Gastroesophageal sphincter (tissue), 4 donors: Measurements from ENCODE around the gene FBF1. TPM values are rescaled to one million over a fixed set of nuclear protein-coding genes. Genes with fewer than 3 reads are reported as not detected.

Experiments
- ATAC-seq: fragments of 150-250 bp; one replicate; pipeline ENCODE4 v1.9.1; 2016; ENCODE audit warnings: mild to moderate bottlenecking, moderate library complexity
- H3K27ac ChIP-seq, 4 donors: fragments of 200-600 bp; sonication (generic) in 3 of 4; 1 replicate in 3 of 4; 2 replicates in 1 of 4; pipeline ENCODE4 v1.5.1; 2016 to 2019
- H3K27me3 ChIP-seq: fragments of 200-600 bp; sonication (generic); one replicate; pipeline ENCODE4 v1.5.1; 2019
- H3K36me3 ChIP-seq, 2 donors: fragments of 200-600 bp; sonication (generic); one replicate each; pipeline ENCODE4 v1.5.1; 2019; ENCODE audit warnings: control low read depth in 1 of 2
- H3K4me1 ChIP-seq, 3 donors: fragments of 200-600 bp; sonication (generic); 1 replicate in 2 of 3; 2 replicates in 1 of 3; pipeline ENCODE4 v1.5.1; 2016 to 2019; ENCODE audit warnings: control low read depth in 2 of 3
- H3K4me3 ChIP-seq, 2 donors: fragments of 200-600 bp; sonication (generic); one replicate each; pipeline ENCODE4 v1.5.1; 2019; ENCODE audit warnings: mild to moderate bottlenecking in 1 of 2, moderate library complexity in 1 of 2
- H3K9me3 ChIP-seq, 3 donors: fragments of 200-600 bp; sonication (generic); one replicate each; pipeline ENCODE4 v1.5.1; 2017 to 2019; ENCODE audit warnings: control low read depth in 2 of 3
- CTCF ChIP-seq, 4 experiments: fragments of 200-600 bp in 2 of 4; fragments of 450-650 bp in 2 of 4; sonication (generic) in 1 of 4; IDR thresholded peaks; one replicate each; pipeline ENCODE4 v1.5.1; 2017 to 2019; ENCODE audit warnings: antibody characterized with exemption in 4 of 4, mild to moderate bottlenecking in 2 of 4, moderate library complexity in 2 of 4
- EP300 ChIP-seq: sonication (generic); formaldehyde crosslinking; IDR thresholded peaks from one replicate; pipeline ENCODE4 v1.6.1; 2017; ENCODE audit warnings: antibody characterized with exemption, mild to moderate bottlenecking
- POLR2A ChIP-seq, 2 donors: fragments of 450-650 bp; IDR thresholded peaks; one replicate each; pipeline ENCODE4 v1.6.1; 2017; ENCODE audit warnings: antibody characterized with exemption in 2 of 2, mild to moderate bottlenecking in 2 of 2, moderate library complexity in 1 of 2
- POLR2AphosphoS5 ChIP-seq: sonication (generic); formaldehyde crosslinking; IDR thresholded peaks from one replicate; pipeline ENCODE4 v1.6.1; 2017; ENCODE audit warnings: antibody characterized with exemption
- WGBS, 2 donors: methylation state at CpG; one replicate each; pipeline ENCODE4 v1.1.5; 2018; ENCODE audit warnings: low coverage in 1 of 2; 5-methylcytosine and 5-hydroxymethylcytosine counted together
- total RNA-seq, 4 donors: library from RNA; depleted of rRNA; stranded (reverse); fragments of >200 nt; gene quantifications; one replicate each; pipeline ENCODE4 v1.1.0, GENCODE V29; 2016

The FBF1 gene
- total RNA-seq, 4 donors from 2014 or later, result 4.6 to 20.2 (median 7.7) TPM

- TF ChIP-seq CTCF (IDR thresholded peaks at IDR 0.05), result no peak
- no peak for TF ChIP-seq POLR2AphosphoS5
- no peak for TF ChIP-seq POLR2A (IDR thresholded peaks at IDR 0.05)
- no peak for TF ChIP-seq EP300
- ATAC-seq, result no peak
- 80% methylated on average over 2 of the region's 16 CpGs; no CpG with 5 or more reads in 1 of the 2 donors for WGBS, 2 donors
- Histone ChIP-seq H3K9me3 (no peaks in the 10 kb centered on the region), H3K36me3 (peaks cover 0 to 58% of the 10 kb centered on the region in 2 donors), H3K27ac (no peak overlapping the region), H3K4me1 (peaks cover 0 to 48% (median 22%) of the 10 kb centered on the region in 3 donors), H3K4me3 (no peak overlapping the region), H3K27me3 (no peaks in the 10 kb centered on the region)
Observed at GRCh38 chr17:75898791-75899190, 42.1 kb downstream of the FBF1 start.

GRCh38 chr17:75898065-75898464 is 42.8 kb downstream of the FBF1 start:
- WGBS, 2 donors, result no CpG with 5 or more reads among the region's 8 CpGs
- no peaks in the 10 kb centered on the region for H3K9me3 ChIP-seq
- TF ChIP-seq CTCF (IDR thresholded peaks at IDR 0.05) (no peak), POLR2AphosphoS5 (no peak), EP300 (no peak), POLR2A (IDR thresholded peaks at IDR 0.05) (no peak)
- H3K27ac ChIP-seq, result peak overlapping the region in 3 of 4 donors; percentile 94 to 96 (median 96)
- no peaks in the 10 kb centered on the region for H3K27me3 ChIP-seq
- no peak overlapping the region for H3K4me3 ChIP-seq
- no peak for ATAC-seq
- H3K36me3 ChIP-seq, result peaks cover 0 to 57% of the 10 kb centered on the region in 2 donors
- peaks cover 0 to 48% (median 23%) of the 10 kb centered on the region in 3 donors for H3K4me1 ChIP-seq

GRCh38 chr17:75897160-75898019 is 43.5 kb downstream of the FBF1 start:
- TF ChIP-seq CTCF (IDR thresholded peaks at IDR 0.05) (no peak), POLR2AphosphoS5 (no peak), EP300 (no peak), POLR2A (IDR thresholded peaks at IDR 0.05) (no peak)
- Histone ChIP-seq H3K4me3 (peak overlapping the region; percentile 50 to 82), H3K36me3 (peaks cover 0 to 54% of the 10 kb centered on the region in 2 donors)

GRCh38 chr17:75896415-75897159 is 44.3 kb downstream of the FBF1 start, which contains the start of gene TRIM65:
Gene TRIM65, minus strand, starts transcription at chr17:75896951. Its CDS starts 14 bp downstream, at chr17:75896937.
- Histone ChIP-seq H3K27ac (peak within 1 kb of the TSS; percentile 78 to 96 (median 95)), H3K27me3 (no peaks in the 10 kb centered on the region), H3K4me3 (peak within 1 kb of the TSS; percentile 50 to 82), H3K4me1 (peaks cover 0 to 58% (median 23%) of the 10 kb centered on the region in 3 donors), H3K36me3 (peaks cover 0 to 54% of the 10 kb centered on the region in 2 donors), H3K9me3 (no peaks in the 10 kb centered on the region)
- peak; percentile 91 for ATAC-seq
- WGBS, 2 donors, result no CpG with 5 or more reads among the region's 102 CpGs
- TF ChIP-seq CTCF (IDR thresholded peaks at IDR 0.05) (peak in 3 of 4 experiments; percentile 47 to 73 (median 51)), EP300 (no peak), POLR2A (IDR thresholded peaks at IDR 0.05) (peak; percentile 79 to 82), POLR2AphosphoS5 (peak; percentile 78)

More at GRCh38 chr17:75897160-75898019, 43.5 kb downstream of the FBF1 start:
- Histone ChIP-seq H3K9me3 (no peaks in the 10 kb centered on the region), H3K27me3 (no peaks in the 10 kb centered on the region), H3K4me1 (peaks cover 0 to 50% (median 23%) of the 10 kb centered on the region in 3 donors), H3K27ac (peak overlapping the region; percentile 78 to 96 (median 95))
- 19% methylated on average over 15 of the region's 37 CpGs; no CpG with 5 or more reads in 1 of the 2 donors for WGBS, 2 donors
- no peak for ATAC-seq
